ENCODE results near the gene LHPP.

GRCh38 chr10:124570646-124571045 lies 109.0 kb downstream of the LHPP start:
- TF ChIP-seq SUZ12 (IDR thresholded peaks at IDR 0.05; ENCODE audit: extremely low read depth, insufficient read depth, insufficient read length) (no peak), YY1 (IDR thresholded peaks at IDR 0.05; ENCODE audit: insufficient read depth, insufficient read length) (no peak), ZNF274 (IDR thresholded peaks at IDR 0.05; ENCODE audit: low read depth, low read length) (no peak)
